Stimulated activated CD4-positive, alpha-beta T cell treated with anti-CD3 and anti-CD28 coated beads, Interleukin-4, amount 100 ng/mL, for 48 hours (primary cell): ENCODE data around the gene TCTN2.

Experiments
- DNase-seq, 2 donors: peaks; one replicate each; pipeline ENCODE4 v3.0.0-alpha.2; 2020; ENCODE audit warnings: low read depth in 2 of 2

Gene TCTN2

GRCh38 chr12:123686636-123687190 lies 15.8 kb downstream of the TCTN2 start:
- DNase-seq, result no peak

DNA sequence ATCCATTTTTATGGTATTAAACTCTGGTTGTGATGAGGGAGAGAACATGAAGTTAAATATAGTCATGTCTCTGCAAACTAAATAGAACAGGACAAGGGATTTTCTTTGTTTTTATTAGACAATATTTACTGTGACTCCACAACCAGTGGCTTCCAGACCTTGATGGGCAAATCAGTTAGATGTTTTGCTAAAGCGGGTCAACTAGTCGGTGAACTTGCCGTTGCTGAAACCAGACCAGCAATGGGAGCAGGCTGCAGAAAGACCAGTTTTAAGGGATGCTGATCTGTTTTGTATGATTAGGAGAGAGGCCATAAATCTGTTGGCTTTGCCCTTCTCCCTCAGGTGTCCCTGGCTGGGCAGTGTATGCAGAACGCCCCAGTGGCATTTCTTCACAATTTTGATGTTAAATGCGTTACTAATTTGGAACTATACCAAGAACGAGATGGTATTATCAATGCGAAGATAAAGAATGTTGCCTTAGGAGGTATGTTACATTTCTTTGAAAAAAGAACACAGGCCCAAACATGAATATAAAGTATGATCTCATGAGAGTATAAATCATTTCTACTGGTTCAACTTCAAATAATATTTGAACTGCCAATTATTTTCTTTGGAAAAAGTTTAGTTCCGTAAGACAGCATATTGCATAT lies 19.4 kb downstream of the TCTN2 start:
- no peak for DNase-seq

DNA sequence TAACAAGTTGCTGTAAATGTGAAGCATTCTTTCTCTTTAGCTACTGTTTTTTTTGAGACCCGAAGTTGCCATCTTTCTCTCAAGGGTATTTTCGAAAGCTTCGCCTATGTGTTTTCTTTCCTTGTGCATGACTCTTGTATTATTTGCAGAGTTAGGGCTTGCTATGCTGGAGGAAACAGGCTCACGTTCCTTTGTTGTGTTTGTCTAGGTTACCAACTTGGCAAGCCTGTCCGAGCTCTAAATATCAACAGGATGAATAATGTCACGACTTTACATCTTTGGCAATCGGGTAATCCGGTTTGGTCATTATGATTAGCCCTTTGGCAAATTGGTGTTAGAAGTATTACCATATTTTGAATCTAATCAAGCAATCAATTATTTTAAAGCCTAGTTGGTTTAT lies 25.3 kb downstream of the TCTN2 start:
- no peak for DNase-seq

DNA sequence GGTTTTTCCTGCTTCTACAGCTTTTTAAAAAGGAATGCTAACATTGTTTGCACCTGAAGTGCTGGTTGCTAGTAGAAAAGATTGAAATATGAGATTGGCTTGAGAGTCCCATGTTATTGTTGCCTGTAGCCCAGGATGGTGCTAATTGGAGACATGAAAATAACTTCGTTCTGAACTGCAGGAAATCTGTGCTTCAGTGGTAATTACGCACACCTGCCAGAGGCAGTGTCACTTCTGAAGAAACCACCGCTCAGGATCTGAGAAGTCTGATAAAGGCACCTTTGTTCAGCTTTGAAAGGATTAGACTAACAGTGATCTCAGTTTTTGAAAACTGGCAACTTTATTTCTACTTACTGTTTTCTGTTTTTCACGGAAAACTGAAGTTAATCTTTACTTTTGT lies 25.7 kb downstream of the TCTN2 start:
- no peak for DNase-seq

- DNase-seq, result no peak
Observed at GRCh38 chr12:123705935-123706334, 35.0 kb downstream of the TCTN2 start.

DNA sequence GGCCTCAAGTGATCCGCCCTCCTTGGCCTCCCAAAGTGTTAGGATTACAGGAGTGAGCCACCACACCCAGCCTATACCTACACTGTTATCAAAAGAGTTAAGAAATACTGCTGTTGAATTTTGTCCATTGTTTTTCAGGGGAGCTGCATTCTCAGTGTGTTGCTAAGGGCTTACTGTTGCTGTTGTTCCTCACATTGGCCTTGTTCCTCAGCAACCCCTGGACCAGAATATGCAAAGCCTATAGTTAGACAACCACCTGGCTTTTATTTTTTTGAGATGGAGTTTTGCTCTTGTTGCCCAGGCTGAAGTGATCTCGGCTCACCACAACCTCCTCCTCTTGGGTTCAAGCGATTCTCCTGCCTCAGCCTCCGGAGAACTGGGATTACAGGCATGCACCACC lies 36.6 kb downstream of the TCTN2 start:
- no peak for DNase-seq

GRCh38 chr12:123712780-123713319 lies 41.9 kb downstream of the TCTN2 start:
- no peak for DNase-seq

DNA sequence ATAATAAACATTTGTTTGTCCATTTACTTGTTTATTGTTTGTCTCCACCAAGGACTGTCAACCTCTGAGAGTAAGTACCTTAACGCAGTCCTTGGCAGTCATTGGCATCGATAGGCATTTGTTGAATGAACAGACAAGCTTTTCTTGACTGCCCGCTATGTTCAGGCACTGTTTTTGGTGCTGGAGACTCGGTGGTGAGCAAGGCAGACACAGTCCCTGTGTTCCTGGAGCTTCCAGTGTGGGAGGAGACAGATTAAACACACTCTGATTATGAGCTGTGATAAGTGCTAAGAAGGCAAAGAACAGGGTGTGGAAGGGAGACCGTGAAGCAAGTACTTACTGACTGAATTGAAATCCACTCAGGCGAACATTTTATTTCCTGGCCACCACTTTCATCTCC lies 42.5 kb downstream of the TCTN2 start:
- DNase-seq, result no peak

DNA sequence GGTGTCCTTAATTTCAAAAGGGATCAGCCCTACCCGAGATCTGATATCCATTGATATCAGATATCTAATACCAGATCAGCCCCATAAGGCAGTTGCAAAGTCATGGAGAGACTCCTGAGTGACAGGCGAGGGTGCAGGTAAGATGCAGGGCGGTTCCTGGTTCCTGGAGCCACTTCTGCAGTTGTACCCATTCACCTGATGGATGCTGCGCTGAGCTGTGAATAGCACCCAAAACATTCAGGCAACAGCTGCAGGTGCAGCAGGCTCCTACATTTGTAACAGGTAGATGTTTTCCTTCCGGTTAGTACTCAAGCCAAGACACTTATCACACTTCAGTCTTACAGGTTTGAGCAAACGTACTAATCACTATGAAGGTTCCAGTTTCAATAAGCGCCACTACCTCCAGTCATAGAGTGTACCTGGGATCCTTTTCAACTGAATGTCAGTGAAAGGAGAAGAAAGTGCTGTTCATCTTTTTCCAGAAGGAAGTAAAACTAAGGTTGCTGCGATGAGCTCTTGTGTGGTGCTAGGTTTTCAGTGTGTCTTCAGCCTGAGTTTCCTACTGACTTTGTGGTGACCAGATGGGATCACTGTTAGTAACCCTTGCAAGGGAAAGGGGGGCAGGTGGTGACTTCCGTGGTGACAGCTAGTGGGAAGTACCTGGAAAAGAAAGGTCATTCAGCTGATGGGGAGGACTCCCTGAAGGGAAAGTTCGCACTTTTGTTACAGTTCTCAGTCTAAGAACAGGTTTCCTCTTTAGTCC lies 43.1 kb downstream of the TCTN2 start:
- DNase-seq, result peak; percentile 31 to 50

GRCh38 chr12:123715195-123715594 lies 44.3 kb downstream of the TCTN2 start:
- DNase-seq, result no peak

DNA sequence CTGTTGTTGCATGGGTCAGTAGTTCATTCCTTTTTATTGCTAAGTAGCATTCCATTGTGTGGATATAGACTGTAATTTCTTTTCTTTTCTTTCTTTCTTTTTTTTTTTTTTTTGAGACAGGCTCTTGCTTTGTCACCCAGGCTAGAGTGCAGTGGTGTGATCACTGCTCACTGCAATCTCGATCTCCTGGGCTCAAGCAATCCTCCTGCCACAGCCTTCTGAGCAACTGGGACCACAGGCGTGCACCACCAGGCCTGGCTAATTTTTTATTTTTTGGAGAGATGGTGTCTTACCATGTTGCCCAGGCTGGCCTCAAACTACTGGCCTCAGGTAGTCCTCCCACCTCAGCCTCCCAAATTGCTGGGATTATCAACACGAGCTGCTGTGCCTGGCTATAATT lies 46.4 kb downstream of the TCTN2 start:
- DNase-seq, result no peak

- no peak for DNase-seq
Observed at GRCh38 chr12:123720141-123720814, 49.4 kb downstream of the TCTN2 start.

GRCh38 chr12:123721245-123721644 lies 50.3 kb downstream of the TCTN2 start:
- no peak for DNase-seq

DNA sequence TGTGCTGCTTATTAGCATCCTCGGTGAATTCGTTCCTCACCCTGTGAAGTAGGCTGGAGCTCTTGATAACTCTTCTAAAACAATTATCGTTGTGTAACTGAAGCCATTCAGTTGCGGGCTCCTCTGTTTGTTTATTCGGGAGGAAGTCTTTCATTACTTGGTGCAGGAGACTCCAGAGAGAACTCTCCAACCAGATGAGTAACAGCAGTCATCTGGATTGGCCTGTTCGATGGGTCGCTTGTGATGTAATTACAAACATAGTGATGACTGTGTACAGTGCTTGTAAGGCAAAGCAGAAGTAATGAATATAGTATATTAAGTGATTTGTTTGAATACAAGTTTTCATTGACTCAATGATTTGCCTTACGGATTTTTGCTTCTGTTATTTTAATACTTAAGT lies 52.1 kb downstream of the TCTN2 start:
- no peak for DNase-seq

DNA sequence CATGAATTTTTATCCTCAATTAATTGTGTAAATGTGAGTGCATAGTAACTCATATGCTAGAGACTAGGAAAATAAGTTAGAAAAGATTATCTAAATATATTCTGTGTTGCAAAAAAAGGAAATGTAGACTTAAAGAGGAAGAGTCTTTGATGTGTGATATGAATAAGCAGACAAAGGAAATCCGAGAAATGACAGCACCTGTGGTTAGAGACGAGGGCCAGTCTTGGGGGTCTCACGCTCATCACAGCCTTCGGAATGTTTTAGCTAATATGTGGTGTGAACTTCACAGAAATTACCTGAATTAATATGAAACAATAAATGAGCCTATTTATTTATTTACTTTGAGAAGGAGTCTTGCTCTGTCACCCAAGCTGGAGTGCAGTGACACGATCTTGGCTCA lies 52.9 kb downstream of the TCTN2 start:
- DNase-seq, result no peak

DNA sequence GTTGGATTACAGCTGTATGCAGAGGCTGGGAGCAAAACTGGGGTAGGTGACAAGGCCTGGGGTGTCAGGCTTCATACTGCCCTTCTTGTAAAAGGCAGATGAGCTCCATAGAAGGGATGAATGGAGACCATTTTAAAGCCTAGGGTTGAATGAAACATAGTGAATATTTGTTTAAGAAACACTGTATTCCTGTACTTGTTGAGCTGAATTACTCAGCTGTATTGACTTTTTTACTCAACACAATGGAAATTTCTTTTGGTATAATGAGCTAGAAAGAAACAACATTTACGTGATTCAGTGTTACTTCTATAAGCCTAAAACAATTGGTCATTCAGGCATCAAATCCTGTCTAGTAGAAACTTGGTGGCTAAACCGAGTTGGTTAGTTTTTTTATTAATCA lies 55.3 kb downstream of the TCTN2 start:
- DNase-seq, result no peak

DNA sequence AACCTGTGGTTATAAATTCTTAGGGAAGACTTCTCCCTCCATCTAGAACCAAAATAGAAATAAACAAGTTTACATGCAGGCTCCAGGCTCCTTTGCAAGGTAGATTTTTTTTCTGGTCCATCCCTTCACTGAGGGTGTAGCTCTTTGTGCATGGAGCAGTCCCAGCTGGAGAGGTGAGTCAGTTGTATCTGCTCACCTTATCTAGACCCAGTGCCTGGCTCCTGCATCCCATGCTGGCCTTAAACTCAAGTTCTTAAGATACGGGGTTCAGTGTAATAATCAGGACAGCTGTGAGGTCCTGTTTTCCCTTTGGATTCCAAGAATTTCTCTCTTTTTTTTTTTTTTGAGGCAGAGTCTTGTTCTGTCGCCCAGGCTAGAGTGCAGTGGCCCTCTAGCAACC lies 56.0 kb downstream of the TCTN2 start:
- DNase-seq, result no peak

GRCh38 chr12:123727878-123728277 lies 57.0 kb downstream of the TCTN2 start:
- DNase-seq, result no peak

DNA sequence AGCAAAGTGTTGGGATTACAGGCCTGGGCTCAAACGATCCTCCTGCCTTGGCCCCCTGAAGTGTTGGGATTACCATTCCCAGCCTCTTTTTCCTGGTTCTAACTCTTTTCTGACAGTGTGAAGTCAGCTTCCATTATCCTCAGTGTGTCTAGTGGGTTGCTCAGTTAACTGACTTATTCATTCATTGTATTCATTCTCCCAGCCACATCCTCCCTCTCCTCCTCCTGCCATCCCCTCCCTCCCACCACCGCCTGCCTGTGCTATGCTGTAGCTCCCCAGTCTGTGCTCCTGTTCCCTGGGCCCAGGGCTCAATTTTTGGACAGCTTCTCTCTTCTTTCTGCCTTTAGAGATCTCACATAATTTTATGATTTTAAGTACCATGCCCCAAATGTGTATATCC lies 60.7 kb downstream of the TCTN2 start:
- DNase-seq, result no peak

GRCh38 chr12:123732251-123732650 lies 61.3 kb downstream of the TCTN2 start:
- DNase-seq, result no peak

- no peak for DNase-seq
Observed at GRCh38 chr12:123733229-123733628, 62.3 kb downstream of the TCTN2 start.

DNA sequence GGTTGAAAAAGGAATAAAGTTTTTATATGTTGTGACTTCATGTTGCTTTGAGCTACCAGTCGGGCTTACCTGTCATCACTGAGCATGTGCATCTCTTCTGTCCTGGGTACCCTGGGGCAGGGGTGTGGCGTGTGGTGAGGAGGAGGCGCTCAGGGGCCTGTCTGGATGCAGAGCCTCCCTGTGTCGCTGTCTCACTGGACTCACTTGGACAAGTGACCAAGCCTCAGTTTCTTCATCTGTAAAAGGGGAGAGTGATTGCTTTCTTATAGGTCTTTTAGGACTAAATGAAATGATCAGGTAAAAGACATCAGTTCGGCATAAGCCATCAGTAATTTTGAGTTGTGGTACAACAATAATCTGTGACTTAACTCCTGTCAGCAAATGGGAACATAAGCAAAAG lies 63.4 kb downstream of the TCTN2 start:
- DNase-seq, result no peak
